GM23338 (cell line): ENCODE data around the gene OSGIN1. TPM values are rescaled to one million over a fixed set of nuclear protein-coding genes. Genes with fewer than 3 reads are reported as not detected.

Source experiments
- ATAC-seq: fragments of 200-7000 bp; cut with Tn5 transposase; 3 replicates; pipeline ENCODE4 v1.9.1; 2020
- DNase-seq: peaks from one replicate; pipeline ENCODE4 v3.0.0-alpha.2; 2015; ENCODE audit warnings: low spot score
- H2AFZ ChIP-seq: fragments of 200-600 bp; sonication (generic); 2 replicates; pipeline ENCODE4 v1.8.0; 2016; ENCODE audit warnings: antibody characterized with exemption, mild to moderate bottlenecking, moderate library complexity
- H3F3A ChIP-seq: fragments of 200-600 bp; sonication (generic); replicated peaks from 2 replicates; pipeline ENCODE4 v1.8.0; 2017; ENCODE audit warnings: antibody characterized with exemption, mixed run types, low read depth
- H3K27ac ChIP-seq: fragments of 200-600 bp; sonication (generic); 2 replicates; pipeline ENCODE4 v1.6.1; 2016; ENCODE audit warnings: low read depth
- H3K27me3 ChIP-seq: fragments of 200-600 bp; sonication (generic); 2 replicates; pipeline ENCODE4 v1.8.0; 2016; ENCODE audit warnings: mild to moderate bottlenecking, mixed run types, moderate library complexity; ENCODE audit not compliant: insufficient read depth
- H3K36me3 ChIP-seq: fragments of 200-600 bp; sonication (generic); 2 replicates; pipeline ENCODE4 v1.8.0; 2016; ENCODE audit warnings: mild to moderate bottlenecking; ENCODE audit not compliant: insufficient read depth
- H3K4me1 ChIP-seq: fragments of 200-600 bp; sonication (generic); 2 replicates; pipeline ENCODE4 v1.8.0; 2016; ENCODE audit warnings: mild to moderate bottlenecking, moderate library complexity; ENCODE audit not compliant: insufficient read depth
- H3K4me2 ChIP-seq: fragments of 200-600 bp; sonication (generic); 2 replicates; pipeline ENCODE4 v1.7.1; 2017; ENCODE audit warnings: mixed run types
- H3K4me3 ChIP-seq: fragments of 200-600 bp; sonication (generic); 2 replicates; pipeline ENCODE4 v1.6.1; 2016; ENCODE audit warnings: mixed run types
- H3K79me2 ChIP-seq: fragments of 200-600 bp; sonication (generic); replicated peaks from 2 replicates; pipeline ENCODE4 v1.8.0; 2017; ENCODE audit warnings: mild to moderate bottlenecking; ENCODE audit not compliant: insufficient read depth
- H3K9me2 ChIP-seq: fragments of 200-600 bp; sonication (generic); 2 replicates; pipeline ENCODE4 v1.8.0; 2017; ENCODE audit not compliant: insufficient read depth
- H4K20me1 ChIP-seq: fragments of 200-600 bp; sonication (generic); replicated peaks from 2 replicates; pipeline ENCODE4 v1.8.0; 2017; ENCODE audit warnings: mild to moderate bottlenecking; ENCODE audit not compliant: insufficient read depth
- H3K27ac Mint-ChIP-seq: 2 replicates; pipeline ENCODE4 v1.8.0; 2020; ENCODE audit warnings: inconsistent platforms, mild to moderate bottlenecking, moderate library complexity, mixed read lengths
- H3K27me3 Mint-ChIP-seq: 3 replicates; pipeline ENCODE4 v1.8.0; 2022; ENCODE audit warnings: low read depth, mild to moderate bottlenecking, moderate library complexity, mixed read lengths, inconsistent platforms; ENCODE audit not compliant: insufficient read depth, poor library complexity
- H3K36me3 Mint-ChIP-seq: 3 replicates; pipeline ENCODE4 v1.8.0; 2021; ENCODE audit warnings: low read depth, mild to moderate bottlenecking, inconsistent platforms, moderate library complexity, mixed read lengths
- H3K4me1 Mint-ChIP-seq: 3 replicates; pipeline ENCODE4 v1.8.0; 2020; ENCODE audit warnings: mild to moderate bottlenecking, inconsistent platforms, mixed read lengths
- H3K4me3 Mint-ChIP-seq: 3 replicates; pipeline ENCODE4 v1.8.0; 2021; ENCODE audit warnings: moderate library complexity, mild to moderate bottlenecking, inconsistent platforms, mixed read lengths
- H3K9me3 Mint-ChIP-seq: 3 replicates; pipeline ENCODE4 v1.8.0; 2020; ENCODE audit warnings: moderate library complexity, mild to moderate bottlenecking, inconsistent platforms, mixed read lengths
- CREB1 ChIP-seq: fragments of 250-450 bp; sonication (Bioruptor Pico); IDR thresholded peaks from 2 replicates; pipeline ENCODE4 v1.5.0; 2020; ENCODE audit warnings: low read depth, mild to moderate bottlenecking, moderate library complexity
- EZH2 ChIP-seq: fragments of 200-600 bp; sonication (generic); IDR thresholded peaks from one replicate; pipeline ENCODE4 v1.8.0; 2017; ENCODE audit warnings: antibody characterized with exemption, mild to moderate bottlenecking, low read depth; ENCODE audit not compliant: unreplicated experiment
- EZH2phosphoT487 ChIP-seq: fragments of 200-600 bp; sonication (generic); IDR thresholded peaks from one replicate; pipeline ENCODE4 v1.8.1; 2018; ENCODE audit warnings: antibody characterized with exemption; ENCODE audit not compliant: unreplicated experiment
- JUNB ChIP-seq: IDR thresholded peaks from one replicate; pipeline ENCODE4 v1.6.1; 2016; ENCODE audit warnings: antibody characterized with exemption; ENCODE audit not compliant: unreplicated experiment
- NANOG ChIP-seq: IDR thresholded peaks from 2 replicates; pipeline ENCODE4 v1.6.1; 2016; ENCODE audit warnings: antibody characterized with exemption, borderline replicate concordance
- STAT1 ChIP-seq: IDR thresholded peaks from one replicate; pipeline ENCODE4 v1.6.1; 2016; ENCODE audit warnings: antibody characterized with exemption; ENCODE audit not compliant: unreplicated experiment
- ZNF114 ChIP-seq: fragments of 250-450 bp; sonication (Bioruptor Pico); IDR thresholded peaks from 2 replicates; pipeline ENCODE4 v1.5.0; 2020; ENCODE audit warnings: mild to moderate bottlenecking, moderate library complexity
- ZNF331 ChIP-seq: fragments of 250-450 bp; sonication (Bioruptor Pico); IDR thresholded peaks from 2 replicates; pipeline ENCODE4 v1.5.0; 2020; ENCODE audit warnings: low read depth, mild to moderate bottlenecking, moderate library complexity
- polyA plus RNA-seq: library from polyadenylated mRNA; unstranded; fragments of >200 nt; fragmentation: Nextera tagmentation; extraction: Ambion mirVana; gene quantifications from 2 replicates; pipeline ENCODE4 v1.2.1, GENCODE V29; 2016
- total RNA-seq: library from RNA; depleted of rRNA; stranded (reverse); fragments of >200 nt; shearing (Covaris generic); gene quantifications from 2 replicates; pipeline ENCODE4 v1.2.3, GENCODE V29; 2014
- TF ChIP-seq, protein P1 (sequence below): fragments of 250-450 bp; sonication (Bioruptor Pico); IDR thresholded peaks from 2 replicates; pipeline ENCODE4 v1.5.0; 2020; ENCODE audit warnings: mild to moderate bottlenecking, moderate library complexity
- TF ChIP-seq, protein P2 (sequence below): IDR thresholded peaks from 2 replicates; pipeline ENCODE4 v1.6.1; 2016; ENCODE audit warnings: antibody characterized with exemption
- TF ChIP-seq, protein P3 (sequence below), 2 experiments: fragments of 200-600 bp in 1 of 2; sonication (generic) in 1 of 2; conservative IDR thresholded peaks; 2 replicates each; pipeline versions ENCODE4 v1.5.1 to v1.6.1; 2016 to 2017; ENCODE audit warnings: antibody characterized with exemption in 2 of 2, low read depth in 2 of 2, mild to moderate bottlenecking in 2 of 2, moderate library complexity in 1 of 2

The OSGIN1 gene
- total and polyA plus RNA-seq, 2 experiments from 2014 or later: 0.32 to 1.6 TPM

DNA sequence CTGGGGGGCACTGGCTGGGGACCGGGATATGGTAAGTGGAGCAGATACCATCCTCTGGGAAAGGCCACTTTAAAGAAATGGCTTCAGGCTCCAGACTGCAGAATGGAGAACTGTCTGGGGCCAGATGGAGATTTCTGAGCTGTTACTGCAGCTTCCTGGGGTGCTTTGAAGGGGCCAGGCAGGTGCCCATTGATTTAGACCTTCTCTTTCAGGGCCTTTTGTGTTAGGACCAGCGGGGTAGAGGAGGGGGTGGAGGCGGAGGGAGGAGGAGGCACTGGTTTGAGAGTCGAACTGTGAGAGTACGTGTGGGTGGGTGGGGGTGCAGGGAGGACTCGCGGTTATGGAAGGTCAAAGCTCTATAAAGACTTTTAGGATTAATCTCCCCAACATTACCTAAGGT, 26.4 kb downstream of the OSGIN1 start:
- H3K27me3 ChIP-seq: no peaks in the 10 kb centered on the region
- H3K4me1 Mint-ChIP-seq: no peaks in the 10 kb centered on the region; the same call in 2 of the 3 replicates
- H3K9me3 Mint-ChIP-seq: peaks cover 24% of the 10 kb centered on the region
- no peak overlapping the region for H3K4me3 Mint-ChIP-seq
- H3K9me2 ChIP-seq: no peaks in the 10 kb centered on the region
- H4K20me1 ChIP-seq: no peaks in the 10 kb centered on the region
- peaks cover 5% of the 10 kb centered on the region for H3K27me3 Mint-ChIP-seq
- no peak overlapping the region for H2AFZ ChIP-seq
- H3K4me3 ChIP-seq: no peak overlapping the region
- peak; percentile 76 for ATAC-seq
- no peaks in the 10 kb centered on the region for H3K4me1 ChIP-seq
- no peaks in the 10 kb centered on the region for H3K79me2 ChIP-seq
- no peaks in the 10 kb centered on the region for H3K36me3 ChIP-seq
- H3K27ac Mint-ChIP-seq: no peak overlapping the region
- H3K36me3 Mint-ChIP-seq: peaks cover 28% of the 10 kb centered on the region
- H3F3A ChIP-seq: no peaks in the 10 kb centered on the region
- no peak for DNase-seq
- TF ChIP-seq CREB1 (CRISPR knock-in tag) (no peak), EZH2 (no peak), NANOG (no peak), ZNF114 (CRISPR knock-in tag) (no peak), ZNF331 (CRISPR knock-in tag) (no peak), JUNB (no peak), EZH2phosphoT487 (no peak), STAT1 (no peak)
- TF ChIP-seq, protein P1, sequence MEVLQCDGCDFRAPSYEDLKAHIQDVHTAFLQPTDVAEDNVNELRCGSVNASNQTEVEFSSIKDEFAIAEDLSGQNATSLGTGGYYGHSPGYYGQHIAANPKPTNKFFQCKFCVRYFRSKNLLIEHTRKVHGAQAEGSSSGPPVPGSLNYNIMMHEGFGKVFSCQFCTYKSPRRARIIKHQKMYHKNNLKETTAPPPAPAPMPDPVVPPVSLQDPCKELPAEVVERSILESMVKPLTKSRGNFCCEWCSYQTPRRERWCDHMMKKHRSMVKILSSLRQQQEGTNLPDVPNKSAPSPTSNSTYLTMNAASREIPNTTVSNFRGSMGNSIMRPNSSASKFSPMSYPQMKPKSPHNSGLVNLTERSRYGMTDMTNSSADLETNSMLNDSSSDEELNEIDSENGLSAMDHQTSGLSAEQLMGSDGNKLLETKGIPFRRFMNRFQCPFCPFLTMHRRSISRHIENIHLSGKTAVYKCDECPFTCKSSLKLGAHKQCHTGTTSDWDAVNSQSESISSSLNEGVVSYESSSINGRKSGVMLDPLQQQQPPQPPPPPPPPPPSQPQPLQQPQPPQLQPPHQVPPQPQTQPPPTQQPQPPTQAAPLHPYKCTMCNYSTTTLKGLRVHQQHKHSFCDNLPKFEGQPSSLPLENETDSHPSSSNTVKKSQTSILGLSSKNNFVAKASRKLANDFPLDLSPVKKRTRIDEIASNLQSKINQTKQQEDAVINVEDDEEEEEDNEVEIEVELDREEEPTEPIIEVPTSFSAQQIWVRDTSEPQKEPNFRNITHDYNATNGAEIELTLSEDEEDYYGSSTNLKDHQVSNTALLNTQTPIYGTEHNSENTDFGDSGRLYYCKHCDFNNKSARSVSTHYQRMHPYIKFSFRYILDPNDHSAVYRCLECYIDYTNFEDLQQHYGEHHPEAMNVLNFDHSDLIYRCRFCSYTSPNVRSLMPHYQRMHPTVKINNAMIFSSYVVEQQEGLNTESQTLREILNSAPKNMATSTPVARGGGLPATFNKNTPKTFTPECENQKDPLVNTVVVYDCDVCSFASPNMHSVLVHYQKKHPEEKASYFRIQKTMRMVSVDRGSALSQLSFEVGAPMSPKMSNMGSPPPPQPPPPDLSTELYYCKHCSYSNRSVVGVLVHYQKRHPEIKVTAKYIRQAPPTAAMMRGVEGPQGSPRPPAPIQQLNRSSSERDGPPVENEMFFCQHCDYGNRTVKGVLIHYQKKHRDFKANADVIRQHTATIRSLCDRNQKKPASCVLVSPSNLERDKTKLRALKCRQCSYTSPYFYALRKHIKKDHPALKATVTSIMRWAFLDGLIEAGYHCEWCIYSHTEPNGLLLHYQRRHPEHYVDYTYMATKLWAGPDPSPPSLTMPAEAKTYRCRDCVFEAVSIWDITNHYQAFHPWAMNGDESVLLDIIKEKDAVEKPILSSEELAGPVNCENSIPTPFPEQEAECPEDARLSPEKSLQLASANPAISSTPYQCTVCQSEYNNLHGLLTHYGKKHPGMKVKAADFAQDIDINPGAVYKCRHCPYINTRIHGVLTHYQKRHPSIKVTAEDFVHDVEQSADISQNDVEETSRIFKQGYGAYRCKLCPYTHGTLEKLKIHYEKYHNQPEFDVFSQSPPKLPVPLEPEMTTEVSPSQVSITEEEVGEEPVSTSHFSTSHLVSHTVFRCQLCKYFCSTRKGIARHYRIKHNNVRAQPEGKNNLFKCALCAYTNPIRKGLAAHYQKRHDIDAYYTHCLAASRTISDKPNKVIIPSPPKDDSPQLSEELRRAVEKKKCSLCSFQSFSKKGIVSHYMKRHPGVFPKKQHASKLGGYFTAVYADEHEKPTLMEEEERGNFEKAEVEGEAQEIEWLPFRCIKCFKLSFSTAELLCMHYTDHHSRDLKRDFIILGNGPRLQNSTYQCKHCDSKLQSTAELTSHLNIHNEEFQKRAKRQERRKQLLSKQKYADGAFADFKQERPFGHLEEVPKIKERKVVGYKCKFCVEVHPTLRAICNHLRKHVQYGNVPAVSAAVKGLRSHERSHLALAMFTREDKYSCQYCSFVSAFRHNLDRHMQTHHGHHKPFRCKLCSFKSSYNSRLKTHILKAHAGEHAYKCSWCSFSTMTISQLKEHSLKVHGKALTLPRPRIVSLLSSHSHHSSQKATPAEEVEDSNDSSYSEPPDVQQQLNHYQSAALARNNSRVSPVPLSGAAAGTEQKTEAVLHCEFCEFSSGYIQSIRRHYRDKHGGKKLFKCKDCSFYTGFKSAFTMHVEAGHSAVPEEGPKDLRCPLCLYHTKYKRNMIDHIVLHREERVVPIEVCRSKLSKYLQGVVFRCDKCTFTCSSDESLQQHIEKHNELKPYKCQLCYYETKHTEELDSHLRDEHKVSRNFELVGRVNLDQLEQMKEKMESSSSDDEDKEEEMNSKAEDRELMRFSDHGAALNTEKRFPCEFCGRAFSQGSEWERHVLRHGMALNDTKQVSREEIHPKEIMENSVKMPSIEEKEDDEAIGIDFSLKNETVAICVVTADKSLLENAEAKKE (CRISPR knock-in tag): no peak
- TF ChIP-seq, protein P2, sequence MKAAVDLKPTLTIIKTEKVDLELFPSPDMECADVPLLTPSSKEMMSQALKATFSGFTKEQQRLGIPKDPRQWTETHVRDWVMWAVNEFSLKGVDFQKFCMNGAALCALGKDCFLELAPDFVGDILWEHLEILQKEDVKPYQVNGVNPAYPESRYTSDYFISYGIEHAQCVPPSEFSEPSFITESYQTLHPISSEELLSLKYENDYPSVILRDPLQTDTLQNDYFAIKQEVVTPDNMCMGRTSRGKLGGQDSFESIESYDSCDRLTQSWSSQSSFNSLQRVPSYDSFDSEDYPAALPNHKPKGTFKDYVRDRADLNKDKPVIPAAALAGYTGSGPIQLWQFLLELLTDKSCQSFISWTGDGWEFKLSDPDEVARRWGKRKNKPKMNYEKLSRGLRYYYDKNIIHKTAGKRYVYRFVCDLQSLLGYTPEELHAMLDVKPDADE: no peak
- TF ChIP-seq, protein P3, sequence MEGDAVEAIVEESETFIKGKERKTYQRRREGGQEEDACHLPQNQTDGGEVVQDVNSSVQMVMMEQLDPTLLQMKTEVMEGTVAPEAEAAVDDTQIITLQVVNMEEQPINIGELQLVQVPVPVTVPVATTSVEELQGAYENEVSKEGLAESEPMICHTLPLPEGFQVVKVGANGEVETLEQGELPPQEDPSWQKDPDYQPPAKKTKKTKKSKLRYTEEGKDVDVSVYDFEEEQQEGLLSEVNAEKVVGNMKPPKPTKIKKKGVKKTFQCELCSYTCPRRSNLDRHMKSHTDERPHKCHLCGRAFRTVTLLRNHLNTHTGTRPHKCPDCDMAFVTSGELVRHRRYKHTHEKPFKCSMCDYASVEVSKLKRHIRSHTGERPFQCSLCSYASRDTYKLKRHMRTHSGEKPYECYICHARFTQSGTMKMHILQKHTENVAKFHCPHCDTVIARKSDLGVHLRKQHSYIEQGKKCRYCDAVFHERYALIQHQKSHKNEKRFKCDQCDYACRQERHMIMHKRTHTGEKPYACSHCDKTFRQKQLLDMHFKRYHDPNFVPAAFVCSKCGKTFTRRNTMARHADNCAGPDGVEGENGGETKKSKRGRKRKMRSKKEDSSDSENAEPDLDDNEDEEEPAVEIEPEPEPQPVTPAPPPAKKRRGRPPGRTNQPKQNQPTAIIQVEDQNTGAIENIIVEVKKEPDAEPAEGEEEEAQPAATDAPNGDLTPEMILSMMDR (conservative IDR thresholded peaks at IDR 0.05; ENCODE audit: low read depth in 2 of 2): no peak
- no peak overlapping the region for H3K4me2 ChIP-seq
- H3K27ac ChIP-seq: no peak overlapping the region
